K562 treated with DMSO at 1 percent for 48 hours (cell line): ENCODE measurements around the gene METRN. TPM values are rescaled to one million over a fixed set of nuclear protein-coding genes. Genes with fewer than 3 reads are reported as not detected.

Source experiments
- total RNA-seq: library from RNA; unstranded; fragments of 300-600 nt; gene quantifications from 2 replicates; pipeline ENCODE4 v1.2.3, GENCODE V29; 2022; ENCODE audit warnings: low replicate concordance; ENCODE audit errors: extremely low read depth

Gene METRN
- total RNA-seq, result not detected in 2 replicates

DNA sequence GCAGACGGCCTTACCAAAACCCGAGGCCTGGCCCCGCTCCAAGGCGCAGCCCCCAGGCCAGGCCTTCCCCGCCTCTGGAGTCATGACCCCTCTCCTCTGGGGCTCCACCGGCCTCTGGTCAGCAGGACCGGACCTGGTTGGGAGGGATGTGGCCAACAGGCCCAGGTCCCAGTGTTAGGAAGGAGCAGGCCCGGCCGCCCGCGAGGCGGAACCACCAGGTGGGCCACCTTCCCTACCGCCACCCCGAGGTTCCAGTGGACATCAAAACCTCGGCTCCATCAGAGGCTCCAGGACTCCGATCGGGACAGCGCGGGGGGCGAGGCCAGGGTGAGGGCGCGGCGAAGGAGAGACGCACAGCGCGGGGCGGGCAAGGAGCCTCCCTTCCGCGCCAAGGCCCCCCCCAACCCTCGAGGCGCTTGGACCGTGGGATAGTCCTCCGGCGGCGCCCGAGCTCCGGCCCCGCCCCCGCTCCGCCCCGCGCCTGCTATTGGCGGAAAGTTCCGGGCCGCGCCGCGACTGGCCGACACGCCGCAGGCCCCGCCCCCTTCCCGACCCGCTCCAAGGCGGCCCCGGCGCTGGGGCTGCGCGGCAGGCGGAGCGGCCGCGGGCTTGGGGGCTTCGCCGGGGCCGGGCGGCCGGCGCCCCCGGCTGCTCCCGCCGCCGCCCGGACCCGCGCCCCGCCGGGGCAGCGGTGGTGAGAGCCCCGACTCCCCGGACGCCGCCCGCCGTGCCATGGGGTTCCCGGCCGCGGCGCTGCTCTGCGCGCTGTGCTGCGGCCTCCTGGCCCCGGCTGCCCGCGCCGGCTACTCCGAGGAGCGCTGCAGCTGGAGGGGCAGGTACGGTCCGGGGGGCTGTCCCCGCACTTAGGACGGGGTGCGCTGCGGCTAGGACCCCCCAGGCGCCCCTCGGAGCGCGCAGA is at the start of gene METRN:
TSS of gene METRN (plus strand) at position 561 of the 919 bp plus-strand sequence. CDS start at position 733, 172 bp downstream.

DNA sequence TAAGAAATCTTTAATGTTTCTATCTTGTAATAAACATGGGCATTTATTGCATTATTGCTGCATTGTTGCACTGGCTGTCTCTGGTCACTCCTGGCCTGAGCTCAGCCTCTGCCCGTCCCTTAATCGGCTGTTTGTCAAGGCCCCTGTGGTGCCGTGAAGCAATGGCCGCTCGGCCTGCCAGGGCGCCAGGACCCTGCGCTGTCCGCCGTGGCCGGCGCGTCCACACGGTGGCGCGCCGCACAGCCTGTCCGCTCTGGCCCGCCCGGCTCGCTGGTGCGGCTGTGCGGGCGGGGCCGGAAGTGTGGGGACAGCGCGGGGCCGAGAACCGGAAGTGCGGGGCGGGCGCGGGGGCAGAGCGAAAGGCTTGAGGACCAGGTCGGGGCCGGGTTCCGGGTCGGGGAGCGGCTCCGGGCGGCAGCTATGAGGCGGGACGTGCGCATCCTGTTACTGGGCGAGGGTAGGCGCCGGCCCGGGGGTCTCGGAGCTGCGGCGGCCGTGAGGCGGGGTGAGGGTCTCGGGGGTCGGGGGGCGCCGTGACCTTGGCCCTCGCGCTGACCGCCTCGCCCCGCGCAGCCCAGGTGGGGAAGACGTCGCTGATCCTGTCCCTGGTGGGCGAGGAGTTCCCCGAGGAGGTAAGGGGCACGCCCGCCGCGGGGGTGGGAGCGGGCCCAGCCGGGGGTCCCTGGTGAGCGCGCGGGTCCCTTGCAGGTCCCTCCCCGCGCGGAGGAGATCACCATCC is 47.0 kb upstream of the METRN start, which contains the start of gene RHOT2:
TSS of gene RHOT2 (plus strand) at position 353 of the 739 bp plus-strand sequence. CDS start at position 421, 68 bp downstream.

DNA sequence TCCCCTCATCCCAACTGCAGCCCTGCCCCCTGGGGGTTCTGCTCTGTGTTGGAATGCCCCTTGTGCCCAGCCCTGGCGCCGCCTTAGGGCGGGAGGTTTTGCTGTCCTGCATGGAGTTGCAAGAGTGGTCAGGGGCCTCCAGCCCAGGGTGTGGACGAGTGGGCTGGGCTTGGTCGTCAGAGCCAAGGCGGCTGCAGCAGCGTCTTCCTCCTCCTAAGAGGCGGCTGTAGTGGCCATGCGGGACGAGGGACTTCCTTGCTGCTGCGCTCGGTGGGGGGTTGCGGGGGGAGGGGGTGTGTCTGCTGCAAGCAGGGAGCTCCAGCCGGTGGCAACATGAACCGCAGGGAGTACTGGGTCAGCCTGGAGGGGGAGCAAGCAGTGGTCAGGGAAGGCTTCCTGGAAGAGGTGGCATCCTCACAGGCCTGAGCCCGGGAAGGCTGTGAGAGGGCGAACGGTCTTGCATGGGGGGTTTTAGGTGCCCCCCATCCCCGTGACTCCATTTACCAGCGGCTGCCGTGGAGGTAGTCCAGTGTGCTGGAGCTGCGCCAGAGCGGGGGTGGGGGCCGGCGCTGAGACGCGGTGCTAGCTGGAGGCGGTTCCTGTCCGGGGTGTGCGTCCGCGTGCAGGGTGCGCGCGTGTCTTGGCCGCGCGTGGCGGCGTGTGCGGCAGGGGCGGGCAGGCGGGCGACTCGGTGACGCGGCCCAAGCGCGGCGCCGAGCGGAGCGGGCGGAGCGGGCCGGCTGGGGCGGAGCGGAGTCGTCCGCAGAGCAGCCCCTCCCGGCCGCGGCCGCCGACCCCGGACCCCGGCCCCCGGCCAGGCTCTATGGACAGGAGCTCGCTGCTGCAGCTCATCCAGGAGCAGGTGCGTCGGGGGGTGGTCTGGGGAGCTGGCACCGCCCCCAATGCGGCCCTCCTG is 39.7 kb upstream of the METRN start, which contains the start of gene RHBDL1:
TSS of gene RHBDL1 (plus strand) at position 704 of the 916 bp plus-strand sequence. CDS start at position 824, 120 bp downstream.

DNA sequence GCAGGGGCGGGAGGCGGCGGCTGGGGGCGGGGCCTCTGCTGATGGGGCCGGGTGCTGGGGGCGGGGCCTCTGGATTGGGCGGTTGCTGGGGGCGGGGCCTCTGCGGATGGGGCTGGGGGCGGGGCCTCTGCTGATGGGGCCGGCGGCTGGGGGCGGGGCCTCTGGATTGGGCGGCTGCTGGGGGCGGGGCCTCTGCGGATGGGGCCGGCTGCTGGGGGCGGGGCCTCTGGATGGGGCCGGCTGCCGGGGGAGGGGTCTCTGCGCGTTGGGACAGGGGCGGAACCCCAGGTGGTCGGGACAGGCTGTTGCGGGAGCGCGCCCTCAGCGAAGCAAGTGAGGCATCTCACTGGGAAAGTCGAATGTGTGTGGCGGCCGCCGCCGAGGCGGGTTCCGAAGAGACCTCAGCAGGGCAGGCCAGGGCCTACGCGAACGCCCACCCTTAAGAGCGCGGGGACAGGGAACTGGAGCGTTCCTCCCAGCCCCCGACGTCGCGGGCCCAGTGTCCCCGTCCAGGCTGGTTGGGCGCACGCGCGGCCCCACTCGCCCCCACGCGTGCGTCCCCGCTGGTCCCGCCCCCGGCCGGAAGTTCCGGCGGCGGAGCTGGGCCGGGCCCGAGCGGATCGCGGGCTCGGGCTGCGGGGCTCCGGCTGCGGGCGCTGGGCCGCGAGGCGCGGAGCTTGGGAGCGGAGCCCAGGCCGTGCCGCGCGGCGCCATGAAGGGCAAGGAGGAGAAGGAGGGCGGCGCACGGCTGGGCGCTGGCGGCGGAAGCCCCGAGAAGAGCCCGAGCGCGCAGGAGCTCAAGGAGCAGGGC is 34.9 kb upstream of the METRN start, which contains the start of gene STUB1:
TSS of gene STUB1 (plus strand) at position 597 of the 811 bp plus-strand sequence. CDS start at position 713, 116 bp downstream.

DNA sequence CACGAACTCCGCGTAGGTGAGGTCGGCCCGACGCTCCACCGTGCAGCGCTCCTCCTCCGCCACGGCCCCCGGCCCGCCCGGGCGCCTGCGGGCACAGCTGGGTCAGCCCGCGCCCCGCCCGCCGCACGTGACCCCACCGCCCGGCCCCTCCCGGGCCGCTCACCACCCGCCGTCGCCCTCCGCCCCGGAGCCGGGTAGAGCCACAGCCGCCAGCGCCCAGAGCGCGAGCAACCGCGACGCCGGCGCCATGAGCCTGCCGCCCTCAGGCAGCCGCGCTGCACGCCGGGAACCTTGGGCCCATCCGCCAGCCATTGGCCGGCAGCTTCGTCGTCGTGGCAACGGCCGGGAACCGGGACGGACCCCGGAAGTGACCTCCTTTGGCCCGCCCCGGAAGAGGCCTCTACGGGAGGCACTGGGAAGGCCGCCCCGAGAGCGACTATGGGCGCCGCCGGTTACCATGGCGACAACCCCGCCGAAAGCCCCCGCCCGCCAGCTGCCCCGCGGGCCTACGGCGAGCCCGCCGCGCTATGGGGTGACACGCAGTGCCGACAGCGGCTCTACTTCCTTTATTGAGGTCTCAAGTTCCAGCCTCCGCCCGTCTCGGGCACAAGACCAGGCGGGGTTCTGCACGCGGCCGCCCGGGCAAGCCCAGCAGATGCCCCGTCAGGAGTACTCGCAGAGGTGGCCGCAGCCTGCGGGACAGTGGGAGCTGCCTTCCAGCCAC is 30.7 kb upstream of the METRN start, which contains the start of gene JMJD8:
TSS of gene JMJD8 (minus strand) at position 264 of the 724 bp plus-strand sequence. CDS start at position 249, 15 bp downstream.

DNA sequence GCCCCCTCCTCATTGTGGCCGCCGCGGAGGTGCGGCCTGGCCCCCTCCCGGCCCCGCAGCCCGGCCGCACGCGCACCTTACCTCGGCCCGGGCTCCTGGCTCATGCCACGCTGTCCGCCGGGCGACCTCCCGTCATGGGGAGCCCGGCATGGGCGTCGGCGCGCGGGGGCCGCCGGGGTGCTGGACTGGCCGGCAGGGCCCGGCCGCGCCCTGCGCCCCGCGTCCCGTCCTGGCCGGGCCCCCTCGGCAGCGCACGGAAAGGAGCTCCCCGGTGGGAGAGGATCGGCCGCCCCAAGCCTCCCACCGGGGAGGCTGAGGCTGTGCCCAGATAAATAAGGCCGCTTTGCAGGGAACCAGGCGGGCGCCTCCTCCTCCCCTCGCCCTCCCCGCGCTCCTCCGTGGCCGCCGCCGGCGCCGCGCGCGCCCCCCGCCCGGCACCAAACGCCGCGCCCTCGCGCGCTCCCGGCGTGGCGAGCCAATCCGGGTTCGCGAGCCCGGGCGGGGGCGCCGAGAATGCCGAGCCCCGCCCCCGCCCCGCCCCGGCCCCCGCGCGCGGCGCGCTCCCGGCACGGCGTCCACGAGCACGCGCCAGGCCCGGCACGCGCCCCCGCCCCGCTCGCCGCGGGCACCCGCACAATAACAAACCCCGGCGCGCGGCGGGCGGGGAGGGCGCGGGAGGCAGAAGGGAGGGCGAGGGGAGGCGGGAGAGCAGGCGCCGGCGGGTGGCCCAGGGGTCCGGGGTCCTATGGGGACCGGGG is 9.3 kb upstream of the METRN start, which contains the start of gene FBXL16:
TSS of gene FBXL16 (minus strand) at position 371 of the 758 bp plus-strand sequence. CDS start 8,396 bp downstream, outside the sequence.

DNA sequence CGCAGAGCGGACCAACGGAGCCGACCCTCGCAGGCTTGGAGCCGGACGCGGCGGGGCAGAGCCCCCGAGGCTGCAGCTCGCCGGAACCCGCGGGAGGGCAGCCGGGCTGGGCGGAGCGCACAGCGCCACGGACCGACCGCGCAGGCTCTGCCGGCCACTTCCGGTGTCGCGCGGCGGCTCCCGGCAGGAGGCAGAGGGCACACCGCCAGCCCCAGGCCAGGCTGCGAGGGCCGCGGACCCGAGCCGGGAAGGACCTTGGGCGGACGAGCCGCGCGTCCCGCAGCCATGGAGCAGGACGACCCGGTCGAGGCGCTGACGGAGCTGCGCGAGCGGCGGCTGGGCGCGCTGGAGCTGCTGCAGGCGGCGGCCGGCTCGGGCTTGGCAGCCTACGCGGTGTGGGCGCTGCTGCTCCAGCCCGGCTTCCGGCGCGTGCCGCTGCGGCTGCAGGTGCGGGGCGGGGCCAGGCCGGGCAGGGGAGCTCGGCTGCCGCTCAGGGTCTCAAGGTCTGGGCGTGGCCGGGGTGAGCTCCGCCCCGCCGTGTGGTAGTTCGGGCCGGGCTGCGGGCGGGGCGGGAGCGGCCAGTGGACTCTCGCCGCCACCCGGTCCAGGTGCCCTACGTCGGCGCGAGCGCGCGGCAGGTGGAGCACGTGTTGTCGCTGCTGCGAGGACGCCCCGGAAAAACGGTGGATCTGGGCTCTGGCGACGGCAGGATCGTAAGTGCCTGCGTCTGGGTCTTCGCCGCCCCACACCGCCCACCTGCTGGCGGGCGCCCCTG is 6.3 kb downstream of the METRN start, which contains the start of gene ANTKMT:
TSS of gene ANTKMT (plus strand) at position 157 of the 775 bp plus-strand sequence. CDS start at position 286, 129 bp downstream.

DNA sequence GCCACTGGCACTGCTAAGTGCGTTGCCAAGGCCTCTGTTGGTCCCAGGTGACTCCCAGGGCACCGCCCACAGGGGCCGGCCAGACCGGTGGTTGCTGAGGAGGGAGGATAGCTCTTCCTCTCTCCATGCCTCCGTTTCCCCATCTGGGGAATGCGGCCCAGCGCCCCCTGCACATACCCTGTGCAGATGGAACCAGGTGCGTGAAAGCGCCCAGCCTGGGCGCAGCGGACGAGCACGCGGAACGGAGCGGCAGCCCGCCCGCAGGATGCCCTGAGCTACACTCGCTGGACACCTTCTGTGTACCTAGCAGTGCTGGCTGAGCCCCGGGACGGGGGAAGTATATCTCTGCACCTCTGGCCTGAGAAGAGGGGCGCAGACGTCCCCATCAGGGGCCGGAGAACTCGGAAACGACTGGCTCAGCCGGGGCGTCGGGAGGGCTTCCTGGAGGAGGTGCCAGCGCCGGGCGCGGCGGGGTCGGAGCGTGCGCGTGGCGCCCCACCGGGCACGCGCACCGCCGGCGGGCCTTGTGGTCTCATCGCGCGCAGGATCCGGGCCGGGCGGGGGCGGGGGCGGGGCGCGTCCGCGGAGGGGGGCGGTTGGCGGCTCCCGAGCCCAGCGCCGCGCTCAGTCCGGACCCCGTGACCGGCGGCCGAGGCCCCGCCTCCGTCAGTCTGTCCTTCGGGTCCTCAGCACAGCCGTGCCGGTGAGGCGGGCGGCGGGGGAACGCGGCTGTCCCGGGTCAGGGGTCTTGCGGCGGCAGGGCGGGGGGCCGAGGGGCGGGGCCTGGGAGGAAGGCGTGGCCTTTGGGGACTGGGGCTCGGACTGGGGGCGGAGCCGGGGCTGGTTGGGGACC is 11.7 kb downstream of the METRN start, which contains the start of the genes CCDC78 and HAGHL:
TSS of gene CCDC78 (minus strand) at position 6 of the 853 bp plus-strand sequence. CDS start 76 bp downstream, outside the sequence.
TSS of gene HAGHL (plus strand) at position 669 of the 853 bp plus-strand sequence. CDS start 404 bp downstream, outside the sequence.

DNA sequence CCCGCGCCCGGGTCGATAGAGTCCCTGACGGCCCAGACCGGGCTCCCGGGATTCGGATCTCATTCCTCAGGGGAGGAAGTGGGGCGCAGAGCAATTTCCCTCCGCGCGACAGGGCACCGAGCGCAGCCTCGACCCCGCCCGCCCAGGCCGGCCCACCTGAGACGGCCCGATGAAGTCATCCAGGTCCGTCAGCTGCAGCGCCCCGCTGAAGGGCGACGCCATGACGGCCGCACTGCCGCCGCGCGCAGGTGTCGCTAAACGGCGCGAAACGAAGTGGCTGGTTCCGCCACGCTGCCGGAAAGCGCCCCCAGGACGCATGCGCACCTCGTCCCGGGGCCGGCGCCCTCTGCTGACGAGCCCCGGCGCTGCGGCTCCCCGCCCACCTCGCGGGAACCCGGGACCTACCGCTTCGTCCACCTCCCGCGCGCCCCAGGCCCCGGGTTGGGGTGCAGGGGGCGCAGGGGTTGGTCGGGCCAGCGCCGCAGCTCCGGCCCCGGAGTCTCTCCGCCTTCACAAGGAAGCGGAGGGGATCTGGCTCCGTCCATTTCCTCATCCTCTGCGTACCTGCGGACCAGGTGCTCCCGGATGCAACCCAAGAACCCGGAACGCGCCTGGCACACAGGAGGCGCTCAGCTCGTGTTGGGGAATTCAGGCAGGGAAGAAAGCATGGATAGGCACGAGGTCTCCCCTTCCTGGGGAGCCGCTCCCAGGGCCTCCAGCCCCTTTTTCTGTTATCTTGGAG is 26.0 kb downstream of the METRN start, which contains the start of gene CIAO3:
TSS of gene CIAO3 (minus strand) at position 234 of the 742 bp plus-strand sequence. CDS start at position 222, 12 bp downstream.

DNA sequence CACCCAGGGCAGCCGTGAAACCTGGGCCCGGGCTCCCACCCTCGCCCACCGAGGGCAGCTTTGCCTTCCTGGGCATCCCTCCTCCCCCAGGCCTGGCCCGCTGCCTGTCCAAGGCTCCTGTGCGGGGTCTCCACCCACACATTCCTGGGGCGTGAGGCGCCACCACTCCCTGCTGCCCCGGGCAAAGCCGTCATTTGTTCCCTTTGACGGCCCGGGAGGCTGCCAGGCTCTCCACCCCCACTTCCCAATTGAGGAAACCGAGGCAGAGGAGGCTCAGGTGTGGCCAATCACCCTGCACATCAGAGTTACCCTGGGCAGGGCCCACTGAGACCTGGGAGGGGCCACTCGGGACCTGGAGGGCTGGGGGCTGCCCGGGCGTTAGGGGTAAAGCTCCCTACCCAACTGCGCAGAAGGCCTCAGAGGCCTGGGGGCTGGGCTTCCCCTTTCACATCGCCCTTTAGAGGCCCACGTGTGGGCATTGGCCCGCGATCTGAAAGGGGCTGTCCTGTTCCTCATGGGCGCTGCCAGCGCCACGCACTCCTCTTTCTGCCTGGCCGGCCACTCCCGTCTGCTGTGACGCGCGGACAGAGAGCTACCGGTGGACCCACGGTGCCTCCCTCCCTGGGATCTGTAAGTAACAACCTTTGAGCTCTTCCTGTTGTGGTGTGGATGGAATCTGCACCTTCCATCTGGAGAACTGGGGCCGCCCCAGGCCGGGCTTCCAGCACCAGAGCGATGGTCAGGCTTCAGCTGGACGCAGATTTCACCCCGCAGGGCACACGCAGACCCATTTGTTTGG is 45.8 kb downstream of the METRN start, which contains the start of gene MSLN:
TSS of gene MSLN (plus strand) at position 190 of the 799 bp plus-strand sequence. CDS start 1,947 bp downstream, outside the sequence.

Other genes with a start within 250 kb of the METRN start
- not detected in 2 replicates for gene CAPN15, start 187.4 kb upstream of the METRN start, total RNA-seq
- gene PRR35, start 154.7 kb upstream of the METRN start, total RNA-seq, result not detected in 2 replicates
- gene NHLRC4, start 148.1 kb upstream of the METRN start, total RNA-seq, result not detected in 2 replicates
- gene PIGQ, start 145.2 kb upstream of the METRN start, total RNA-seq, result 359 TPM in 1 of 2 replicates, not detected in the other
- gene RAB40C, start 125.1 kb upstream of the METRN start, total RNA-seq, result not detected in 2 replicates
- not detected in 2 replicates for gene WFIKKN1, start 84.1 kb upstream of the METRN start, total RNA-seq
- gene METTL26, start 78.8 kb upstream of the METRN start, total RNA-seq, result not detected in 2 replicates
- gene MCRIP2, start 73.3 kb upstream of the METRN start, total RNA-seq, result not detected in 2 replicates
- not detected in 2 replicates for gene WDR90, start 65.8 kb upstream of the METRN start, total RNA-seq
- not detected in 2 replicates for gene RHOT2, start 47.0 kb upstream of the METRN start, total RNA-seq
- gene RHBDL1, start 39.4 kb upstream of the METRN start, total RNA-seq, result not detected in 2 replicates
- gene STUB1, start 34.7 kb upstream of the METRN start, total RNA-seq, result not detected in 2 replicates
- not detected in 2 replicates for gene JMJD8, start 30.8 kb upstream of the METRN start, total RNA-seq
- gene WDR24, start 24.7 kb upstream of the METRN start, total RNA-seq, result not detected in 2 replicates
- not detected in 2 replicates for gene FBXL16, start 9.3 kb upstream of the METRN start, total RNA-seq
- not detected in 2 replicates for gene ANTKMT, start 6.0 kb downstream of the METRN start, total RNA-seq
- gene CCDC78, start 11.3 kb downstream of the METRN start, total RNA-seq, result not detected in 2 replicates
- gene HAGHL, start 12.0 kb downstream of the METRN start, total RNA-seq, result not detected in 2 replicates
- not detected in 2 replicates for gene CIAO3, start 25.9 kb downstream of the METRN start, total RNA-seq
- gene MSLN, start 45.6 kb downstream of the METRN start, total RNA-seq, result not detected in 2 replicates
- not detected in 2 replicates for gene RPUSD1, start 73.3 kb downstream of the METRN start, total RNA-seq
- gene CHTF18, start 73.5 kb downstream of the METRN start, total RNA-seq, result not detected in 2 replicates
- not detected in 2 replicates for gene GNG13, start 85.6 kb downstream of the METRN start, total RNA-seq